Kidney (tissue), 14 donors: ENCODE data around the gene TTLL9. TPM values are rescaled to one million over a fixed set of nuclear protein-coding genes. Genes with fewer than 3 reads are reported as not detected.
A peak's percentile ranks its signal among the peaks of the same experiment; 100 is the strongest.

Experiments used
- DNase-seq, 5 donors: peaks; one replicate each; pipeline ENCODE4 v3.0.0-alpha.2; 2013 to 2020
- FAIRE-seq: peaks from 2 replicates; lab custom pipeline; 2012; peaks lifted over from hg19 to GRCh38; lab: Jason Lieb, UNC
- H3K27ac ChIP-seq, 2 donors: one replicate each; pipeline ENCODE4 v1.7.0; 2013; ENCODE audit warnings: low read depth in 2 of 2, low read length in 2 of 2, inconsistent platforms in 1 of 2
- H3K27me3 ChIP-seq: one replicate; pipeline ENCODE4 v1.7.1; 2013; ENCODE audit warnings: low read length, inconsistent platforms; ENCODE audit not compliant: control insufficient read depth, insufficient read depth
- H3K36me3 ChIP-seq, 3 donors: one replicate each; pipeline versions ENCODE4 v1.7.0 to v1.7.1; 2013; ENCODE audit warnings: low read length in 3 of 3, control low read depth in 1 of 3, inconsistent platforms in 1 of 3; ENCODE audit not compliant: insufficient read depth in 3 of 3, control insufficient read depth in 2 of 3
- H3K4me1 ChIP-seq, 3 donors: one replicate each; pipeline versions ENCODE4 v1.7.0 to v1.7.1; 2013; ENCODE audit warnings: low read length in 3 of 3, inconsistent platforms in 1 of 3, low read depth in 1 of 3; ENCODE audit not compliant: control insufficient read depth in 2 of 3, insufficient read depth in 2 of 3
- H3K4me3 ChIP-seq, 3 donors: one replicate each; pipeline versions ENCODE4 v1.7.0 to v1.8.1; 2013; ENCODE audit warnings: low read length in 3 of 3, control low read depth in 1 of 3, inconsistent platforms in 1 of 3
- H3K9ac ChIP-seq, 3 donors: one replicate each; pipeline versions ENCODE4 v1.7.0 to v1.7.1; 2013; ENCODE audit warnings: low read length in 3 of 3, control low read depth in 1 of 3, inconsistent platforms in 1 of 3
- H3K9me3 ChIP-seq, 3 donors: one replicate each; pipeline versions ENCODE4 v1.7.0 to v1.7.1; 2013; ENCODE audit warnings: low read length in 3 of 3, control low read depth in 1 of 3, inconsistent platforms in 1 of 3; ENCODE audit not compliant: control insufficient read depth in 2 of 3, insufficient read depth in 1 of 3
- CTCF ChIP-seq: IDR thresholded peaks from 3 replicates; pipeline ENCODE4 v1.5.1; 2012; ENCODE audit warnings: mild to moderate bottlenecking, moderate library complexity, borderline replicate concordance; ENCODE audit not compliant: insufficient read depth; ENCODE audit errors: extremely low read depth
- intact Hi-C: fragments of 100-400 bp; cut with DNase I; formaldehyde crosslinking; loops from one replicate; pipeline ENCODE4 v1.11.1; 2022
- polyA plus RNA-seq: library from polyadenylated mRNA; stranded (reverse); fragments of 350-450 nt; fragmentation: Illumina TruSeq; extraction: RNeasy Lipid Tissue Mini Kit (QIAGEN cat#74804); gene quantifications from one replicate; pipeline ENCODE4 v1.2.3, GENCODE V29; 2014; ENCODE audit warnings: low read depth, low replicate concordance; ENCODE audit not compliant: insufficient read depth
- total RNA-seq: library from RNA; stranded (reverse); fragmentation: NEBNext Ultra II Directional; extraction: Animal tissue kit (Norgen Biotek cat#: 25700); gene quantifications from one replicate; pipeline ENCODE4 v1.2.1, GENCODE V29; 2021
- donor health status: control.
- donor health status: control.
- donor health status: control.
- donor health status: control.
- donor health status: control.
- donor health status: DM: yes; HTN: yes; CAD: no.
- donor health status: Normal renal cell carcinoma (clear cell type).

TTLL9 gene
- total and polyA plus RNA-seq, 2 donors from 2014 or later, result 0.82 to 1.9 TPM

- FAIRE-seq (no peak), DNase-seq (peak; percentile 88 to 94 (median 93))
- H3K36me3 ChIP-seq, result no peaks in the 10 kb centered on the region
- H3K9me3 ChIP-seq, result no peaks in the 10 kb centered on the region
- H3K4me3 ChIP-seq, result peak overlapping the region in 1 of 3 donors; percentile 17
- peaks cover 0 to 3% (median 2%) of the 10 kb centered on the region in 3 donors for H3K4me1 ChIP-seq
- peak; percentile 96 for TF ChIP-seq CTCF
- H3K27me3 ChIP-seq, result no peaks in the 10 kb centered on the region
- no peak overlapping the region for H3K9ac ChIP-seq
- H3K27ac ChIP-seq, result no peak overlapping the region
- intact Hi-C loops, result loop anchor here (10.0 kb wide), 1 partner anchor 132 kb away; the partner anchor contains the start of gene PDRG1
Measured at GRCh38 chr20:31822421-31823330, 47.8 kb upstream of the TTLL9 start.

DNA sequence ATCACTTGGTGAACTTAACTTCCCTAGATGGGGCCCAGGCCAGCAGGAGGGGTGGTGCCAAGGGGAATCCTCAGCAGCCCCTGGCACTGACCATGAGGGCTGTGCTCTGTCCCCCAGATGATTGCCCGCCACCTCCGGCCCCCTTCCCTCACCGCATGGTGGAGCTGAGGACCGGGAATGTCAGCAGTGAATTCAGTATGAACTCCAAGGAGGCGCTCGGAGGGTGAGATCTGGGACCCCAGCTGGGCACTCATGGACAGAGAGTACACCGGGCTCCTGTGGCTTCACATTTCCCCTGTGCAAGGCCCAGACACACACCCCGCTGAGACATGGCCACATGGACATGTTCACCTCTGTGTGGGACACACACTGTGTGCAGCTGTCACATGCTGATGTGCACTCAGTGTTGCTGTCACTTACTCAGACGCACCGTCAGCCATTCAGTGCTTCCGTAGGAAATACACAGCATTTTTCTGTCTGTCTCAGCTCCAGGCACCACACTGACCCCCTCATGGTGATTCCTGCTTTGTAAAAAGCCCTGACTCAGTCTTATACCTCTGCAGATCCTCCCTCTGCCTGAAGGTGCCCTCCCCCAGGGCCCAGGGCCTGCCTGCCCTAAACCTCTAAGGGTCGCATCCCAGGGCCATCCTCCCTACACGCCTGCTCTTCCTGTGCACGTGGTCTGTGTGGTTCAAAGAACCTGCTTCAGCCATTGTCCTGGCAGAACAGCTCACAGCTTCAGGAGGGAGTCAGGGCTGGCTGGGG lies 46.9 kb upstream of the TTLL9 start:
- Histone ChIP-seq H3K4me1 (peaks cover 0 to 3% (median 2%) of the 10 kb centered on the region in 3 donors), H3K4me3 (no peak overlapping the region), H3K27ac (no peak overlapping the region), H3K9me3 (no peaks in the 10 kb centered on the region), H3K27me3 (no peaks in the 10 kb centered on the region), H3K36me3 (no peaks in the 10 kb centered on the region), H3K9ac (no peak overlapping the region)
- intact Hi-C loops, result loop anchor here (10.0 kb wide), 1 partner anchor 131 kb away; the partner anchor contains the start of gene PDRG1
- DNase-seq (peak in 1 of 5 donors; percentile 61), FAIRE-seq (no peak)
- no peak for TF ChIP-seq CTCF

- FAIRE-seq (no peak), DNase-seq (no peak)
- H3K27me3 ChIP-seq, result no peaks in the 10 kb centered on the region
- H3K4me1 ChIP-seq, result peaks cover 0 to 3% (median 2%) of the 10 kb centered on the region in 3 donors
- H3K9me3 ChIP-seq, result no peaks in the 10 kb centered on the region
- TF ChIP-seq CTCF, result no peak
- no peaks in the 10 kb centered on the region for H3K36me3 ChIP-seq
- H3K4me3 ChIP-seq, result no peak overlapping the region
- intact Hi-C loops, result loop anchor here (10.0 kb wide), 1 partner anchor 131 kb away; the partner anchor contains the start of gene PDRG1
- H3K27ac ChIP-seq, result no peak overlapping the region
- no peak overlapping the region for H3K9ac ChIP-seq
Measured at GRCh38 chr20:31824125-31824485, 46.3 kb upstream of the TTLL9 start.
